ENCODE data around the gene PLSCR2.

GRCh38 chr3:146466604-146467003 lies 2.8 kb downstream of the PLSCR2 start:
- TF ChIP-seq CTCF (IDR thresholded peaks at IDR 0.05) (no peak), POLR2A (IDR thresholded peaks at IDR 0.05) (no peak)
